Lower leg skin (tissue), 3 donors: Measurements from ENCODE around the gene FBLN1.

Experiments used
- CTCF ChIP-seq, 3 donors: fragments of 450-650 bp; IDR thresholded peaks; one replicate each; pipeline ENCODE4 v1.5.1; 2016; ENCODE audit warnings: antibody characterized with exemption in 3 of 3, mild to moderate bottlenecking in 3 of 3, moderate library complexity in 2 of 3
- POLR2A ChIP-seq, 2 donors: fragments of 450-650 bp; IDR thresholded peaks; one replicate each; pipeline ENCODE4 v1.6.1; 2016 to 2017; ENCODE audit warnings: antibody characterized with exemption in 2 of 2, mild to moderate bottlenecking in 1 of 2, moderate library complexity in 1 of 2

DNA sequence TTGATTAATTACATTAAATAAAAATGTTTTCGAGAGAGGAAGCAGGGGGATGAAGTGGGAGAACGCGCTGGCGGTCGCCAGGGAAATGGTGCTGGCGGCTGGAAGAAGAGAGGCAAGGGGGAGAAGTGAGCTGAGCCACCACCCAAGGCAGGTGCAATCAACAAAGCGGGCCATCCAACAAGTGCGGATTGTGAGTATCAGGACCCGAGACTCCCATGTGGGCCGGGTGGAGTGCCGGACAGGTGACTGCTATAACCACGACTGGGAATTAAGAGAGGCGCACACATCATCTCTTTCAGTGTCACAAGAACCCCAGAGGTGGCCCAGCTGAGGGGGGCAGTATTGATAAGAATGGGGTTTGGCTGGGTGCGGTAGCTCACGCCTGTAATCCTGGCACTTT, 127.8 kb downstream of the FBLN1 start:
- no peak for TF ChIP-seq CTCF (IDR thresholded peaks at IDR 0.05)
- no peak for TF ChIP-seq POLR2A (IDR thresholded peaks at IDR 0.05)
